Measurements from ENCODE around the gene CSN3.

CSN3 gene

GRCh38 chr4:70298051-70298450 lies 55.7 kb downstream of the CSN3 start:
- DNase-seq = no peak

DNA sequence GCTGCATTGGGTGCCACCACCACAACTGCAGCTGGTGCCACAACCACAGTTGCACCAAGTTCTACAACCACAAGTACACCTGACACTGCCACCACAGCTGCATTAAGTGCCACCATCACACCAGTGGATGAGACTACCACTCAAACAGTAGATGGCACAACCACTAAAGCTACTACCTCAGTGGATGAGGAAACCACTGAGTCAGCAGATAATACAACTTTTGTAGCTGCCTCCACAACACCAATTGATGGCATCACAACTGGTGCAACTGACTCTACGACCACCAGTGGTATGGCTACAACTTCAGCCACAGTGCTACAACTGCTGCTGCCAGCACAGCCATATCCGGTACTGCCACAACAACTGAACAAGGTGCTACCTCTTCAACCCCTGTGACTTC lies 57.2 kb downstream of the CSN3 start:
- no peak for DNase-seq

DNA sequence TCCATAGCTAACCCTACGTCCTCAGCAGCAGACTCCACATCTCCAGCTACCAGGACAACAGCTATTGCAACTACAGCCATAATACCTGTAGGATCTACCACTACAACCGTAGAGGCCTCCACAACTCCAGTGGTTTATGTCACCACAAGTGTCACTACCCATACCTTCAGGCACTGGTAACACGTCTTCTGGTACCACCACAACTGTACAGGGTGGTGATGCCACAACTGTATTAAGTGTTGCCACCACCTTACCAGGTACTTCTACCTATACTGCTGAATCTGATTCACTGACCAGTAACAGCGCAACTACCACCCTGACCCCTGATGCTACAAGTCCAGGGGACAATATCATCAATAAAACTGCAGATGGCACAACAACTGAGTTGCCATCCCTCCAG lies 57.8 kb downstream of the CSN3 start:
- DNase-seq = no peak

All from activated T-cell treated with anti-CD3 and anti-CD28 coated beads, Interleukin-2, amount 50 U/mL, for 1 hour (primary cell).